ENCODE results near the gene DERA. TPM values are rescaled to one million over a fixed set of nuclear protein-coding genes. Genes with fewer than 3 reads are reported as not detected.

DERA gene
- total and polyA plus RNA-seq, 2 of the 8 experiments (the other 6 are each of a cell fraction or from before 2014, with no cell fraction given) = 13.1 to 17.1 TPM

- no peak for DNase-seq (ENCODE audit: low read depth in 1 of 2, low spot score in 2 of 2)
- Histone ChIP-seq H3K4ac (replicated peaks; ENCODE audit: insufficient read length, low read depth, low read length) (no peak overlapping the region), H2BK5ac (ENCODE audit: low read depth, low read length) (no peak overlapping the region), H3K79me1 (ENCODE audit: low read depth, low read length) (no peaks in the 10 kb centered on the region), H3K56ac (replicated peaks; ENCODE audit: insufficient read length, low read depth, low read length) (no peak overlapping the region), H3K23me2 (ENCODE audit: low read depth, low read length) (no peaks in the 10 kb centered on the region), H3K9ac (replicated peaks in 1 of 4; ENCODE audit: extremely low read depth in 1 of 4, low read depth in 3 of 4, low read length in 3 of 4) (no peak overlapping the region), H3K4me1 (replicated peaks in 1 of 4; ENCODE audit: control insufficient read depth in 3 of 4, insufficient read depth in 4 of 4, low read length in 3 of 4) (no peaks in the 10 kb centered on the region), H3K14ac (ENCODE audit: insufficient read length) (no peak overlapping the region), H4K20me1 (replicated peaks in 1 of 2; ENCODE audit: control insufficient read depth in 1 of 2, insufficient read depth in 2 of 2, low read length in 2 of 2) (peaks cover 3 to 6% of the 10 kb centered on the region in 2 experiments), H3K4me3 (ENCODE audit: extremely low read depth in 1 of 4, insufficient read depth in 2 of 4, low read depth in 3 of 4, low read length in 4 of 4) (no peak overlapping the region), H4K8ac (ENCODE audit: extremely low read depth, insufficient read depth, low read length) (no peak overlapping the region), H3K23ac (ENCODE audit: insufficient read length) (no peak overlapping the region), H3K9me3 (ENCODE audit: insufficient read depth in 2 of 2, low read depth in 1 of 2, low read length in 1 of 2) (no peaks in the 10 kb centered on the region), H3K18ac (ENCODE audit: extremely low read depth, low read length) (no peak overlapping the region), H3K27ac (ENCODE audit: low read depth, low read length) (no peak overlapping the region), H3K36me3 (ENCODE audit: control insufficient read depth in 2 of 4, insufficient read depth in 4 of 4, low read length in 3 of 4) (peaks cover 7 to 77% (median 43%) of the 10 kb centered on the region in 4 experiments), H2BK20ac (ENCODE audit: low read length) (no peak overlapping the region), H2BK12ac (ENCODE audit: low read depth, low read length) (no peak overlapping the region), H2BK15ac (ENCODE audit: low read length) (no peak overlapping the region), H3K27me3 (replicated peaks in 1 of 4; ENCODE audit: control insufficient read depth in 3 of 4, extremely low read depth in 1 of 4, insufficient read depth in 3 of 4, low read length in 3 of 4) (no peaks in the 10 kb centered on the region), H3K79me2 (ENCODE audit: control insufficient read depth in 1 of 2, insufficient read depth in 2 of 2, low read length in 2 of 2) (peaks cover 0 to 29% of the 10 kb centered on the region in 2 experiments; a peak in 2 of 4 replicates), H4K91ac (replicated peaks; ENCODE audit: insufficient read length, low read length) (no peak overlapping the region), H2AFZ (ENCODE audit: low read length) (no peak overlapping the region), H2BK120ac (replicated peaks; ENCODE audit: low read depth, low read length) (no peak overlapping the region), H3K4me2 (ENCODE audit: insufficient read depth in 1 of 2, low read depth in 2 of 2, low read length in 2 of 2) (no peak overlapping the region), H2AK5ac (ENCODE audit: low read depth, low read length) (no peak overlapping the region), H4K5ac (ENCODE audit: insufficient read length, low read depth, low read length) (no peak overlapping the region)
- ChIA-PET POLR2A (ENCODE audit: partially characterized antibody) (interaction anchor here (0.6 to 1.5 kb wide), 4 partner anchors 10 to 22 kb away, joined by 3 read pairs; no protein-coding TSS in a partner anchor), CTCF (ENCODE audit: partially characterized antibody) (interaction anchor here (1.0 to 1.6 kb wide), 2 partner anchors 14 to 35 kb away, joined by 3 to 4 read pairs; no protein-coding TSS in a partner anchor)
- FAIRE-seq = no peak
- TF ChIP-seq KDM1A (IDR thresholded peaks at IDR 0.05; ENCODE audit: borderline replicate concordance, low read length) = no peak
- no peak for TF ChIP-seq PHF8 (conservative IDR thresholded peaks at IDR 0.05; ENCODE audit: low read depth, low read length)
- TF ChIP-seq SIRT6 (IDR thresholded peaks at IDR 0.05; ENCODE audit: low read length) = no peak
- no peak for TF ChIP-seq ZNF274 (IDR thresholded peaks at IDR 0.05; ENCODE audit: borderline replicate concordance, extremely low read depth, low read length)
- TF ChIP-seq NANOG (IDR thresholded peaks at IDR 0.05; ENCODE audit: insufficient read depth, low read depth, low read length, poor library complexity, severe bottlenecking) = no peak
- no peak for TF ChIP-seq CEBPB (IDR thresholded peaks at IDR 0.05; ENCODE audit: low read depth, low read length)
- TF ChIP-seq GTF2F1 (IDR thresholded peaks at IDR 0.05; ENCODE audit: borderline replicate concordance, low read depth, low read length) = no peak
- 85% methylated on average over 3 of the region's 3 CpGs; no CpG with 5 or more reads in 1 of the 2 experiments for WGBS, 2 experiments (ENCODE audit: extremely low coverage in 1 of 2, insufficient coverage in 1 of 2, insufficient read length in 1 of 2, insufficient replicate concordance in 2 of 2, low coverage in 1 of 2, low lambda C conversion rate in 2 of 2, missing lambda C conversion rate in 1 of 2)
Observed at GRCh38 chr12:15893260-15893659, 17.9 kb upstream of the DERA start.
